GM12878 (cell line): ENCODE data around the gene TNRC18. TPM values are rescaled to one million over a fixed set of nuclear protein-coding genes. Genes with fewer than 3 reads are reported as not detected.

Experiments
- ATAC-seq: fragments of 200-7000 bp; cut with Tn5 transposase; 3 replicates; pipeline ENCODE4 v1.9.1; 2020; ENCODE audit warnings: mild to moderate bottlenecking, moderate library complexity
- BruUV-seq: library from RNA; stranded (reverse); fragments of 400-500 nt; replicated peaks from 2 replicates; lab custom pipeline; 2021; lab: Mats Ljungman, UMichigan
- CTCF ChIA-PET: fragments of 300-600 bp; sonication (Branson Sonifier 250); formaldehyde crosslinking; extraction: SDS; loops from one replicate; lab custom pipeline; 2021; ENCODE audit warnings: inconsistent platforms; lab: Yijun Ruan, JAX
- POLR2A ChIA-PET: fragments of 350-600 bp; formaldehyde crosslinking; extraction: SDS; loops from one replicate; lab custom pipeline; 2021; ENCODE audit warnings: inconsistent platforms; lab: Charles Lee
- RAD21 ChIA-PET: fragments of 300-600 bp; sonication (Branson Sonifier 250); formaldehyde crosslinking; loops from one replicate; lab custom pipeline; 2023; ENCODE audit warnings: antibody characterized with exemption; ENCODE audit not compliant: unreplicated experiment; lab: Charles Lee
- SMC1A ChIA-PET: fragments of 300-600 bp; sonication (Branson Sonifier 250); formaldehyde crosslinking; loops from one replicate; lab custom pipeline; 2023; ENCODE audit not compliant: unreplicated experiment, uncharacterized antibody; lab: Charles Lee
- DNase-seq: peaks from one replicate; pipeline ENCODE4 v3.0.0-alpha.2; 2011; ENCODE audit warnings: low read depth, low spot score
- FAIRE-seq: peaks from 3 replicates; lab custom pipeline; 2011; peaks lifted over from hg19 to GRCh38; lab: Jason Lieb, UNC
- H2AFZ ChIP-seq: 2 replicates; pipeline ENCODE4 v1.6.0; 2011; ENCODE audit warnings: low read depth, low read length, control low read depth; ENCODE audit not compliant: control insufficient read depth
- H3K27ac ChIP-seq: 2 replicates; pipeline ENCODE4 v1.5.1; 2011; ENCODE audit warnings: control low read depth; ENCODE audit not compliant: control insufficient read depth, insufficient read depth
- H3K27me3 ChIP-seq, 2 experiments: replicated peaks in 1 of 2; 2 replicates each; pipeline versions ENCODE4 v1.6.0 to v1.6.1; 2011; ENCODE audit warnings: low read length in 1 of 2; ENCODE audit not compliant: control insufficient read depth in 2 of 2, insufficient read depth in 2 of 2
- H3K36me3 ChIP-seq, 2 experiments: 2 replicates each; pipeline ENCODE4 v1.5.1; 2011; ENCODE audit warnings: low read length in 1 of 2; ENCODE audit not compliant: control insufficient read depth in 2 of 2, insufficient read depth in 2 of 2
- H3K4me1 ChIP-seq: 2 replicates; pipeline ENCODE4 v1.6.1; 2011; ENCODE audit warnings: mild to moderate bottlenecking, low read length, moderate library complexity, mixed read lengths; ENCODE audit not compliant: control insufficient read depth, insufficient read depth
- H3K4me2 ChIP-seq: 2 replicates; pipeline ENCODE4 v1.6.0; 2011; ENCODE audit warnings: control low read depth; ENCODE audit not compliant: control insufficient read depth, insufficient read depth
- H3K4me3 ChIP-seq: fragments of 200-600 bp; sonication (generic); 2 replicates; pipeline ENCODE4 v1.5.1; 2016
- H3K79me2 ChIP-seq: 2 replicates; pipeline ENCODE4 v1.6.0; 2011; ENCODE audit warnings: low read length; ENCODE audit not compliant: control insufficient read depth, insufficient read depth
- H3K9ac ChIP-seq: 2 replicates; pipeline ENCODE4 v1.8.0; 2011; ENCODE audit warnings: low read length, control low read depth, mixed read lengths; ENCODE audit not compliant: control insufficient read depth, insufficient read depth
- H3K9me3 ChIP-seq: replicated peaks from 3 replicates; pipeline ENCODE4 v1.5.1; 2011; ENCODE audit warnings: mild to moderate bottlenecking, low read length; ENCODE audit not compliant: control insufficient read depth, insufficient read depth
- H4K20me1 ChIP-seq: 2 replicates; pipeline ENCODE4 v1.6.0; 2011; ENCODE audit not compliant: control insufficient read depth, insufficient read depth
- BCL3 ChIP-seq: IDR thresholded peaks from 2 replicates; pipeline ENCODE4 v1.6.1; 2011; ENCODE audit warnings: borderline replicate concordance, low read depth, mild to moderate bottlenecking, moderate library complexity, low read length; ENCODE audit not compliant: insufficient read depth, poor library complexity, severe bottlenecking
- BRCA1 ChIP-seq: IDR thresholded peaks from 2 replicates; pipeline ENCODE4 v1.6.1; 2011; ENCODE audit warnings: low read depth, low read length, improper control_type of control experiment
- CREB1 ChIP-seq: IDR thresholded peaks from 2 replicates; pipeline ENCODE4 v1.6.1; 2012; ENCODE audit warnings: low read depth, mild to moderate bottlenecking, inconsistent platforms
- CREM ChIP-seq: IDR thresholded peaks from 2 replicates; pipeline ENCODE4 v1.6.1; 2014; ENCODE audit warnings: antibody characterized with exemption, low read depth
- CTCF ChIP-seq, 3 experiments: IDR thresholded peaks in 2 of 3; conservative IDR thresholded peaks in 1 of 3; 2 replicates each; pipeline ENCODE4 v1.5.1; 2011; ENCODE audit warnings: low read depth in 3 of 3, low read length in 3 of 3, mild to moderate bottlenecking in 3 of 3, control low read depth in 2 of 3, moderate library complexity in 2 of 3, inconsistent platforms in 1 of 3, mixed read lengths in 1 of 3; ENCODE audit not compliant: control insufficient read depth in 2 of 3, insufficient read depth in 1 of 3; ENCODE audit errors: extremely low read depth in 1 of 3
- EED ChIP-seq: sonication (generic); IDR thresholded peaks from 2 replicates; pipeline ENCODE4 v1.6.1; 2016; ENCODE audit warnings: antibody characterized with exemption, low read depth
- IRF3 ChIP-seq: fragments of 450-650 bp; IDR thresholded peaks from 2 replicates; pipeline ENCODE4 v1.6.1; 2014; ENCODE audit warnings: mild to moderate bottlenecking
- MEF2A ChIP-seq: IDR thresholded peaks from 2 replicates; pipeline ENCODE4 v1.6.1; 2011; ENCODE audit warnings: low read depth, mild to moderate bottlenecking, low read length, moderate library complexity; ENCODE audit not compliant: insufficient read depth
- MEF2B ChIP-seq: fragments of 450-650 bp; IDR thresholded peaks from 2 replicates; pipeline ENCODE4 v1.6.1; 2018; ENCODE audit warnings: mild to moderate bottlenecking, moderate library complexity; ENCODE audit not compliant: partially characterized antibody, poor library complexity, severe bottlenecking
- MXI1 ChIP-seq: fragments of 150-350 bp; IDR thresholded peaks from 2 replicates; pipeline ENCODE4 v1.6.1; 2011; ENCODE audit warnings: low read depth, mild to moderate bottlenecking, inconsistent platforms, low read length, improper control_type of control experiment
- NBN ChIP-seq: fragments of 450-650 bp; IDR thresholded peaks from 2 replicates; pipeline ENCODE4 v1.6.1; 2016
- NR2F1 ChIP-seq: fragments of 450-650 bp; conservative IDR thresholded peaks from 2 replicates; pipeline ENCODE4 v1.6.1; 2017; ENCODE audit warnings: mild to moderate bottlenecking
- RBBP5 ChIP-seq: fragments of 200-600 bp; sonication (generic); conservative IDR thresholded peaks from 2 replicates; pipeline ENCODE4 v1.6.1; 2016
- RELA ChIP-seq: fragments of 450-650 bp; IDR thresholded peaks from 2 replicates; pipeline ENCODE4 v1.8.0; 2014; ENCODE audit warnings: borderline replicate concordance; ENCODE audit not compliant: partially characterized antibody
- TCF3 ChIP-seq: IDR thresholded peaks from 2 replicates; pipeline ENCODE4 v1.6.1; 2012; ENCODE audit warnings: low read depth, mild to moderate bottlenecking, low read length, borderline replicate concordance; ENCODE audit not compliant: insufficient read depth
- USF2 ChIP-seq: IDR thresholded peaks from 2 replicates; pipeline ENCODE4 v1.6.1; 2011; ENCODE audit warnings: low read depth, low read length, improper control_type of control experiment, borderline replicate concordance
- ZBTB11 ChIP-seq: fragments of 450-650 bp; formaldehyde crosslinking; IDR thresholded peaks from 2 replicates; pipeline ENCODE4 v1.5.0; 2022; ENCODE audit warnings: mild to moderate bottlenecking, missing genetic modification characterization
- WGBS: methylation state at CpG from one replicate; pipeline ENCODE4 v1.1.6; 2016; ENCODE audit warnings: low lambda C conversion rate; ENCODE audit not compliant: insufficient replicate concordance, insufficient coverage; ENCODE audit errors: missing lambda C conversion rate; 5-methylcytosine and 5-hydroxymethylcytosine counted together
- in situ Hi-C: fragments of 300-500 bp; cut with MboI; formaldehyde crosslinking; loops from 9 replicates; pipeline ENCODE4 v1.14.3; 2018; ENCODE audit warnings: mixed read lengths
- intact Hi-C: fragments of 100-400 bp; cut with micrococcal nuclease; formaldehyde crosslinking; loops from one replicate; pipeline ENCODE4 v1.14.2; 2022; ENCODE audit not compliant: unreplicated experiment
- polyA plus RNA-seq, 11 experiments: library from polyadenylated mRNA; depleted of rRNA in 4 of 11; unstranded in 6 of 11; stranded (reverse) in 5 of 11; fragments of >200 nt; fragmentation: Nextera tagmentation in 4 of 11; fragmentation: Illumina TruSeq in 1 of 11; extraction: Ambion mirVana in 4 of 11; extraction: Trizol in 1 of 11; gene quantifications; 1 replicate in 1 of 11; 2 replicates in 10 of 11; pipeline versions ENCODE4 v1.2.1 to v1.2.3, GENCODE V29; 2011 to 2016; ENCODE audit warnings: inconsistent platforms in 2 of 11, missing spikeins in 2 of 11, low read depth in 1 of 11
- total RNA-seq, 4 experiments: library from RNA; depleted of rRNA in 3 of 4; stranded (reverse); fragments of >200 nt in 3 of 4; fragmentation: Illumina TruSeq in 1 of 4; extraction: Trizol in 1 of 4; gene quantifications; 2 replicates each; pipeline versions ENCODE4 v1.2.1 to v1.2.3, GENCODE V29; 2013 to 2021

TNRC18 gene
- total and polyA plus RNA-seq, 10 of the 15 experiments (the other 5 are each of a cell fraction or from before 2014, with no cell fraction given): 0.02 to 31.7 (median 5.4) TPM

- BruUV-seq: no TSS peak
- CTCF ChIA-PET: no interaction called here
- DNase-seq: no peak
- POLR2A ChIA-PET: no interaction called here
- Histone ChIP-seq H3K79me2 (no peaks in the 10 kb centered on the region), H3K27me3 (no peaks in the 10 kb centered on the region), H3K9ac (no peak overlapping the region), H4K20me1 (no peaks in the 10 kb centered on the region), H2AFZ (no peak overlapping the region), H3K4me1 (no peaks in the 10 kb centered on the region), H3K27ac (no peak overlapping the region), H3K9me3 (no peaks in the 10 kb centered on the region), H3K4me2 (no peak overlapping the region), H3K36me3 (peaks cover 0 to 1% of the 10 kb centered on the region in 2 experiments; a peak in 2 of 4 replicates), H3K4me3 (no peak overlapping the region)
- ATAC-seq: no peak
- WGBS: 90% methylated on average over 12 of the region's 25 CpGs
- RAD21 ChIA-PET: no interaction called here
- no peak for FAIRE-seq
- intact Hi-C loops: no loop called here
- SMC1A ChIA-PET: no interaction called here
- in situ Hi-C loops: no loop called here
- no peak for TF ChIP-seq BCL3
- TF ChIP-seq RELA: no peak
- TF ChIP-seq CREB1: no peak
- TF ChIP-seq NR2F1: no peak
- no peak for TF ChIP-seq RBBP5
- TF ChIP-seq ZBTB11 (CRISPR knock-in tag): no peak
- TF ChIP-seq BRCA1: no peak
- TF ChIP-seq EED: no peak
- TF ChIP-seq TCF3: no peak
- TF ChIP-seq CTCF (IDR thresholded peaks at IDR 0.05 in 2 of 3, conservative IDR thresholded peaks at IDR 0.05 in 1 of 3; ENCODE audit: control insufficient read depth in 2 of 3, extremely low read depth in 1 of 3, insufficient read depth in 1 of 3, low read depth in 3 of 3, low read length in 3 of 3): no peak
- TF ChIP-seq MEF2A: no peak
- no peak for TF ChIP-seq NBN
- no peak for TF ChIP-seq MXI1
- no peak for TF ChIP-seq MEF2B
- TF ChIP-seq USF2: no peak
- no peak for TF ChIP-seq IRF3
- no peak for TF ChIP-seq CREM
Observed at GRCh38 chr7:5309146-5309545, 114.5 kb downstream of the TNRC18 start.
